Measurements from ENCODE around the gene SBF2.

DNA sequence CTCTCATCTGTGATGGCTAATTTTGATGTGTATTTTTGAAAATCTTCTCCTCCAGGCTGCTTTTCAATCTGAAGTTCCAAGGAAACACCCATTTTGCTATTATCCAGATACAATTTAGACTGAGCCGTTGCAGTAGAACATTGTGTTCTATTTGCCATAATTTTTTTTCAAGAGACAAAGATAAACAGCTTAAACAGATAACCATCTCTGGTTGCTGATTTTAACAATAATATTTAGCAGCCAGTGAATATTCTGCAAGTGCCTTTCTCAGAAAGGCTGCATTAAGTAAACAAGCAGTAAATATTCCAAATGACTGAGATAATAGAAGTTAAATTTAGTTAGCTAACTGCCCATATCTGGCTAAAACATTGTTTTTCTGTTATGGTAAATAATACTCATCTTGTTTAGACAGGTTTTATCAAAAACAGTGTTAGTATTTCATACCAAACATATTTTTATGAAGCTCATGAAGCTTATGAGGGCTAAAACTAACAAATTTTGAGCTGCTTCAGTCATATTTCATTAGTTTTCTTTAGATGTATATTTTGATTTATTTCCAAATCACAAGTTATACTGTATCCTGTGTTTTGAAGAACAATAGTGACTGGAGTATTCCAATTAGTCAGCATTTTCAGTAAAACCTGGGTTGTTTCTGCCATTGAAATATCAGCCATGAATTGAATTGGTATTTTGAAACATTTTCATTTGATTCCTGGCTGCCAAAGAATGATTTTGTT, 206.7 kb downstream of the SBF2 start:
- TF ChIP-seq, protein P1, sequence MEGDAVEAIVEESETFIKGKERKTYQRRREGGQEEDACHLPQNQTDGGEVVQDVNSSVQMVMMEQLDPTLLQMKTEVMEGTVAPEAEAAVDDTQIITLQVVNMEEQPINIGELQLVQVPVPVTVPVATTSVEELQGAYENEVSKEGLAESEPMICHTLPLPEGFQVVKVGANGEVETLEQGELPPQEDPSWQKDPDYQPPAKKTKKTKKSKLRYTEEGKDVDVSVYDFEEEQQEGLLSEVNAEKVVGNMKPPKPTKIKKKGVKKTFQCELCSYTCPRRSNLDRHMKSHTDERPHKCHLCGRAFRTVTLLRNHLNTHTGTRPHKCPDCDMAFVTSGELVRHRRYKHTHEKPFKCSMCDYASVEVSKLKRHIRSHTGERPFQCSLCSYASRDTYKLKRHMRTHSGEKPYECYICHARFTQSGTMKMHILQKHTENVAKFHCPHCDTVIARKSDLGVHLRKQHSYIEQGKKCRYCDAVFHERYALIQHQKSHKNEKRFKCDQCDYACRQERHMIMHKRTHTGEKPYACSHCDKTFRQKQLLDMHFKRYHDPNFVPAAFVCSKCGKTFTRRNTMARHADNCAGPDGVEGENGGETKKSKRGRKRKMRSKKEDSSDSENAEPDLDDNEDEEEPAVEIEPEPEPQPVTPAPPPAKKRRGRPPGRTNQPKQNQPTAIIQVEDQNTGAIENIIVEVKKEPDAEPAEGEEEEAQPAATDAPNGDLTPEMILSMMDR (IDR thresholded peaks at IDR 0.05), result no peak
- TF ChIP-seq POLR2A (IDR thresholded peaks at IDR 0.05), result no peak
